HG02885 (cell line): ENCODE measurements around the gene GAB4.
A peak's percentile ranks its signal among the peaks of the same experiment; 100 is the strongest.
"Not testable (repeated sequence)": the region's sequence is repeated elsewhere in the genome, so short reads cannot be mapped to it uniquely, and the experiment has no call there.

Source experiments
- ATAC-seq: cut with Tn5 transposase; IDR thresholded peaks from one replicate; pipeline ENCODE4 v1.9.1; 2021; ENCODE audit warnings: mild to moderate bottlenecking; ENCODE audit not compliant: unreplicated experiment, poor library complexity

GAB4 gene

DNA sequence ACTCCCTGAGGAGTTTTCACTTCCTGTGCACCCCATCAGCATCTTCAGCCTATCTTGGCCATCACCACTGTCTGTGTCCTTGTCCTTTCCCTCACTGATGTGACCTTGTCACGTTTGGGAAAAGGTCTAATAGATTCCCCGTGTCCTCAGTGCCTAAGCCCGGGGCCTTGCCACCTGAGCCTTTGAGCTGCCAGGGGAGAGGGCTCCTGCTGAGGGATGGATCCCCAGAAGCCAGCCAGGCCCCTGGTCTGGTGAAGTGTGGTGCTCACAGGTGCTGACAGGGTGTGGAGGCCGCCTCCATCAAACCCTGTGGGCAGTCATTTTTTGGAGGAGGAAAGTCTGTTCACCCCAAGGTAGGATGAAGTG, 47.2 kb downstream of the GAB4 start:
- ATAC-seq = no peak

DNA sequence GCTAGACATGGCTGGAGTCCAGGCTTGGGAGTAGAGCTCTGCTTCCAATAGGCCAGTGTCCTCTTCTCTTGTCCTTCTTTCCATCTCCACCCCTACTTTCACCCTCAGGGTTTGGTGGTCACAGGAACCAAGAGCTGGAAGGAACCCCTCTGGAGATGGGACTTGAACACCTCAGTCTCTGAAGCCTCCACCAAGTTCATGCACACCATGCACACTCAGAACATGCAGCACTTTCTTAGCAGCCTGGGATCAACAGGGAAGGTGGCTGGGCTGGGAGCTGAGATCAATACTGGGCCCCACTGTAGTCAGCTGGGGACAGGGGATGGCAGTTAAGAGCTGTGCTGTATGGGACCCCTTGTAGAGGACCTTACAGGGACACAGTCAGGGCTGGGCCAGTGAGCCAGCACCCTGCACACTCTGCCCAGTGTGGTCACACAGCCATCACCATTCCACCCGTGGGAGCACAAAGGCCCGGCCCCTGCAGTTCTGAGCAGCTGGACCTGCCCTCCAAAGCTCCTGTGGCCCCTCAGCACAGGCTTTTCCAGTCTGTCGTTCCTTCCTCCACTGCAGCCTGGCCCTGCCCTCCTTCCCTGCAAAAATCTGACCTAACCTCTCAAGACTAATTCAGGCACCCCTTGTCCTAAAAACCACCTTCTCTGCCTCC, 47.7 kb downstream of the GAB4 start:
- no peak for ATAC-seq

GRCh38 chr22:16959345-16959930, 48.6 kb downstream of the GAB4 start:
- ATAC-seq = no peak

DNA sequence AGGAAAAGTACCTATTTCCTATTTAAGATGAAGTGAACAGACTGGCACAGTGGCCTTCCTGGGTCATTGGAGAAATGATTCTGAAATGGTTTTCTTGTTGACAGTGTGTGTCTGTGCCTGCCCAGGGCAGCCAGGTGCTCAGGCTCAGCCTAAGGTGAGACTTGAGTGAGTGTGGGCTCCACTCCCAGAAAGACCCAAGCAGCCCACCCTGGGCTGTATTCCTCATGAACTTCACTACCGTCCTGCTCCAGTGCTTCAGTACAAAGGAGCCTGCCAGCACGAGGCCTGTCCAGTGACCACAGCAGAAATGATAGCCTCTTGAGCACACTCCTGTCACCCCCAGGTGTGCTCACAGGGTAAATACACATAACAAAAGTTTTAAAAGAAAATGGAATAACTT, 49.5 kb downstream of the GAB4 start:
- no peak for ATAC-seq

DNA sequence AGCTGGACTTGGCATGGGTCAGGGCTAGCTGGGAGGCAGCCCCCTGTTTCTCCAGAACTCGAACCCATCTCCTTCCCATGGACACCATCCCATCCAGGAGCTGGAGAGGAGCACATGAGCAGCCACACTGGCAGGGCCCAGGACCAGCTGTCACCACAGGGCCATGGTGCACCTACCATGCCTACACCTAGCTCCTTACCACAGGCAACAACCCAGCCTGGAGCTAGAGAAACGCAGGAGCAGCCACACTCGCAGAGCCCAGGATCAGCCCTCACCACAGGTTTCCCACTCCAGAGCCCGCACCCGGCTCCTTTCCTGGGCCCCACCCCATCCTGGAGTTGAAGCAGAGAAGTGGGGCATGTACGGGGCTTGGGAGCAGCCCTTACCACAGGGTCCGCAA, 50.2 kb downstream of the GAB4 start:
- no peak for ATAC-seq

GRCh38 chr22:16956290-16956689, 51.7 kb downstream of the GAB4 start:
- peak; percentile 15 for ATAC-seq

GRCh38 chr22:16955678-16956210, 52.3 kb downstream of the GAB4 start:
- peak; percentile 42 for ATAC-seq

GRCh38 chr22:16955081-16955480, 52.9 kb downstream of the GAB4 start:
- no peak for ATAC-seq

- ATAC-seq = no peak
Observed at GRCh38 chr22:16954060-16954403, 54.0 kb downstream of the GAB4 start.

DNA sequence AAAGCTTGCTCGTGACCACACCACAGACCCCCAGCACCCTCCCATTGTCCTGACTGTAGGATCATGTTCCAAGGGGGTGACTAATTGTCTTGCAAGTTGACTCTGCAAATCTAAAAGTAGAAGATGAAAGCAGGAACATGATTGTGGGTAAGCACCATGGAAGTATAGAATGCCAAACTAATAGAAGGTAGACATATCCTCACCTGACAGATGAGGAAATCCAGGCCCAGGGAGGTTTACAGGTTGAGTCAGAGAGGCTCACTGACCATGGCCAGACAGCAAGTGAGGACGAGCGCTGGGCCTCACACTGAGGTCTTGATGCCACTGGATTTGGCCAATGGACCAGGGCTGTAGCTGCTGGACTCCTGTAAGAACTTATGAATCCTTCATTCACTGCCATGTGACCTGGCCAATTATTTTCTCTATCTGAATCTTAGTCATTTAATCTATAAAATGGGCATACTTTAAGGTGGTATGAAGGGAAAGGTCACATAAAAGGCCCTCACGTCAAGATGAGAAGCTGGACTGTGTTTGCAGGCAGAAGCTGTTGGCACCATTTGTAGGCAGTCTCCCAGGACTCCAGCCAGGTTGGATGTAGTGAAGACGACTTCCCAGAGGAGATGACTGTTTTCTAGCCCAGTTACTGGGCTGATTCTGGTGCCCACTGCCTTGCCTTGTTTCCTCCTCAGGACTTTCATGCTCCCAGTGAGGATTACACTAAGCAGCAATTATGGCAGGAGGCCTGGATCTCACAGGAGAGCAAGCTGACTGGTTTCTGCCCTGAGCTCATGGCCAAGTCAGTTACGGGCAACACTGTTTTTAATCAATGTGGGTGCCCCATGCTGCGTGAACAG, 54.6 kb downstream of the GAB4 start:
- ATAC-seq = no peak

GRCh38 chr22:16949561-16949960, 58.5 kb downstream of the GAB4 start:
- peak; percentile 68 for ATAC-seq

DNA sequence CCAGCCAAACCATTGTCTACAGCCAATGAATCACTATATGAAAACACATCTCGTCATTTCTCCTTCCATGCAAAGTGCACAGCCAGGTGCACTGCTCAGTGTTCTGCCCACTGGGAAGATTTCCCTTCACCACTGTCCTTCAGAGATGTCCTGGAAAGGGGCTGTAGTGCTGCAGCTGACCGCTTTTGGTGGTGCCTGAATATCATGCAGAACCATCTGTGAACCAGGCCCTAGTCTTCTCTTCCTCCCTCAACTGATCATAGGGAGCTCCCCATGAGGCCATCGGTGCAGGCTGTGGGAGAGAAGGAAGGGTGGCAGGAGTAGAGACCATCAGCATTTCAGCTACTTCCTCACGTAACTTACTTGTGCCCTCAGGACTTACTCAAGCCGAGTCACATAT, 70.2 kb downstream of the GAB4 start:
- ATAC-seq = no peak

DNA sequence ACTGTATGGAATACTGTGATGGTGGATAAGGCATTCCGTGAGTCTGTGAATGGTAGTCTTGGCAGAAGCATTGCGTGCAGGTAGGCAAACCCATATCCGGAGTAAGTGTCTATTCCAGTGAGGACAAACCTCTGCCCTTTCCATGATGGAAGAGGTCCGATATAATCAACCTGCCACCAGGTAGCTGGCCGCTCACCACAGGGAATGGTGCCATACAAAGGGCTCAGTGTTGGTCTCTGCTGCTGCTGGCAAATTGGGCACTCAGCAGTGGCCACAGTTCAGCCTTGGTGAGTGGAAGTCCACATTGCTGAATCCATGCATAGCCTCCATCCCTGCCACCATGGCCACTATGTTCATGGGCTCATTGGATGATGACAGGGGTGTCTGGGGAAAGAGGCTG, 70.8 kb downstream of the GAB4 start:
- not testable (repeated sequence) for ATAC-seq

GRCh38 chr22:16936625-16937024, 71.4 kb downstream of the GAB4 start:
- ATAC-seq = no peak

- ATAC-seq = no peak
Observed at GRCh38 chr22:16935209-16935608, 72.8 kb downstream of the GAB4 start.

DNA sequence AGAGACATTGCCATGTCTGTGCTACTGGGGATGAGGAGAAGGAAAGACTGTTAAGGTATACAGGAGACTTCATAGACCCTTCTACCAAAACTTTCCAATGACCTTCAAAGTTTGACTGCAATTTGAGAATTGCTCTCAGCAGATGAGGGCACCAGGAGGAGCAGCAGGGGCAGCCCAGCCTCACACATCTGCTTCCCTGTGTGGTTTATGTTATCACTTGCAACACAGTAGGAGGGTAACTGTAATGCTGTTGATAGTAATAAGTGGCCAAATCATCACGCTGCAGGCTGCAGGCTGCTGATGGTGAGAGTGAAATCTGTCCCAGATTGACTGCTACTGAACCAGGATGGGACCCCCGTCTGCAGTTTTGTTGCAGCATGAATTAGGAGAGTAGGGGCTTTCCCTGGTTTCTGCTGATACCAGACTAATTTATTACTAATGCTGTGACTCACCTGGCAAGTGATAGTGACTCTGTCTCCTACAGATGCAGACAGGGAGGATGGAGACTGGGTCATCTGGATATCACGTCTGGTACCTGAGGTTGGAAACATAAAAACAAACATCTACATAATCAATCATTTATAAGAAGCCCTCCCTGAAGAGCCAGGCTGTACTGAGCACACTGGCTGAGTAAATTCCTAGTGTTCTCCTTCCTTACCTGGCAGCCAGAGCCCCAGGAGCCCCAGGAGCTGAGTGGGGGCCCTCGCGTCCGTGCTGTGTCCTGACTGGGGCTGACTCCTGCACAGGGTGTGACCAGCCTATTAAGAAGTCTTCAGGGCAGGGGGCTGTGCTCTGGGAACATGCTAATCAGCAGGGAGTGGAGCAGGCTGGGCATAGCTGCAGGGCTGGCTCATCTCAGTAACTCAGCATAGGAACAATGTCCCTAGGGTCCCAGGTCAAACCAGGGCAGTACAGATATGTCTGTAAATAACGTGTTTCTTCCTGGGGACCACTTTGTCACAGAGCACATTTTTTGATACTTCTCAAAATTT, 74.4 kb downstream of the GAB4 start:
- no peak for ATAC-seq

GRCh38 chr22:16932577-16932976, 75.4 kb downstream of the GAB4 start:
- ATAC-seq = no peak

- no peak for ATAC-seq
Observed at GRCh38 chr22:16925407-16925966, 82.5 kb downstream of the GAB4 start.

DNA sequence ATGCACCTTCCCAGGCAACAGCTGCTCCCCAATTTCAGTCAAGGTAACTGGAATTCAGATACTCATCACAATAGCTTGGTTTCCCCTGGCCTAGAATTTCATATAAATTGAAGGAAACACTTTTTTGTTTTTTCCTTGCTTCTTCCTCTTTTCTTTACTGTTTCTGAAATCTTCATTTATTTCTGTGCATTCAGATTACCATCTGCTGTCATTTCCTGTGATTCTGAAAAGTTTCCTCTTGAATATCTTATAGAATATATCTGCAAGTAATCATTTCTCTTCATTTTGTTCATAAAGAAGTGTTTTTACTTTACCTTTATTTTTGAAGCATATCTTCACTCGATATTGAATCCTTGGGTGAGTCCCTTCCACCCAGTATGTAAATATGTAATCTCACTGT, 85.3 kb downstream of the GAB4 start:
- no peak for ATAC-seq

DNA sequence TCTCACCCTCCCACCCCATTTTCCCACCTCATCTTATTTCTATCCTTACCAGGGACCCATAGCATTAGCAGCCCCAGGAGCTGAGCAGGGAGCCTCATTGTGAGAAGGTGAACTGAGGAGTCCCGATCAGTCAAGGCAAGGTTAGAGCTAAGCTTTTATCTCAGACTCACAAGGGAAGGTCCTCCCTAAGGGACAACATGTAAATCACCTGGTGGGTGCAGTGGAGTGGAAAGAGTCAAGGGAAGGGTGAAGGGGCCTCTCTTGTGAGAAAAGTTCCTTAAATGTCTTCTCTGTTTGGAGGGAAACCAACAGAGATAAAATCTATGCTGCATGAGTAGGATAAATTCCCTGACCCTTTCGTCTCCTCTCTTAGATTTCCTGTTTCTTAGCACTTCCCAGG, 85.9 kb downstream of the GAB4 start:
- ATAC-seq = no peak
